ENCODE data around the gene ANKRD44. TPM values are rescaled to one million over a fixed set of nuclear protein-coding genes. Genes with fewer than 3 reads are reported as not detected.
A peak's percentile ranks its signal among the peaks of the same experiment; 100 is the strongest.
"Not testable (repeated sequence)": the region's sequence is repeated elsewhere in the genome, so short reads cannot be mapped to it uniquely, and the experiment has no call there.

ANKRD44 gene
- total RNA-seq, 2 experiments from 2014 or later, result 223 to 283 TPM

- Mint-ChIP-seq H3K4me1 (peaks cover 80% of the 10 kb centered on the region), H3K27me3 (no peaks in the 10 kb centered on the region), H3K4me3 (peak overlapping the region; percentile 76), H3K27ac (peak overlapping the region; percentile 89), H3K9me3 (peaks cover 7% of the 10 kb centered on the region), H3K36me3 (ENCODE audit: low read depth) (peaks cover 38% of the 10 kb centered on the region)
- ChIA-PET POLR2A (interaction anchor here (0.6 to 2.4 kb wide), 6 partner anchors 14 to 71 kb away, joined by 3 to 19 read pairs (median 4); no protein-coding TSS in a partner anchor), CTCF (interaction anchor here (0.6 to 1.5 kb wide), 7 partner anchors 10 to 33 kb away, joined by 3 to 4 read pairs (median 3); no protein-coding TSS in a partner anchor)
- DNase-seq, result peak; percentile 26
Observed at GRCh38 chr2:197240421-197241041, 70.0 kb downstream of the ANKRD44 start.

GRCh38 chr2:197240018-197240417 is 70.6 kb downstream of the ANKRD44 start:
- ChIA-PET CTCF (interaction anchor here (0.6 to 1.5 kb wide), 6 partner anchors 10 to 34 kb away, joined by 3 read pairs; no protein-coding TSS in a partner anchor), POLR2A (interaction anchor here (0.6 to 2.4 kb wide), 6 partner anchors 15 to 71 kb away, joined by 3 to 19 read pairs (median 4); no protein-coding TSS in a partner anchor)
- Mint-ChIP-seq H3K27ac (peak overlapping the region; percentile 89), H3K4me3 (peak overlapping the region; percentile 76), H3K4me1 (peaks cover 81% of the 10 kb centered on the region), H3K36me3 (ENCODE audit: low read depth) (peaks cover 41% of the 10 kb centered on the region)
- H3K27me3 Mint-ChIP-seq, DNase-seq, H3K9me3 Mint-ChIP-seq: not testable (repeated sequence)

- H3K4me1 Mint-ChIP-seq, result peaks cover 85% of the 10 kb centered on the region
- H3K27me3 Mint-ChIP-seq, result no peaks in the 10 kb centered on the region
- peaks cover 47% of the 10 kb centered on the region for H3K36me3 Mint-ChIP-seq (ENCODE audit: low read depth)
- peak overlapping the region; percentile 92 for H3K27ac Mint-ChIP-seq
- ChIA-PET CTCF (interaction anchor here (0.7 to 1.5 kb wide), 5 partner anchors 10 to 31 kb away, joined by 3 read pairs; no protein-coding TSS in a partner anchor), POLR2A (interaction anchor here (2.4 kb wide), 1 partner anchor 69 kb away, joined by 19 read pairs; no protein-coding TSS in a partner anchor)
- no peak for DNase-seq
- peak overlapping the region; percentile 76 for H3K4me3 Mint-ChIP-seq
- peaks cover 7% of the 10 kb centered on the region for H3K9me3 Mint-ChIP-seq
Observed at GRCh38 chr2:197239434-197239833, 71.1 kb downstream of the ANKRD44 start.

DNA sequence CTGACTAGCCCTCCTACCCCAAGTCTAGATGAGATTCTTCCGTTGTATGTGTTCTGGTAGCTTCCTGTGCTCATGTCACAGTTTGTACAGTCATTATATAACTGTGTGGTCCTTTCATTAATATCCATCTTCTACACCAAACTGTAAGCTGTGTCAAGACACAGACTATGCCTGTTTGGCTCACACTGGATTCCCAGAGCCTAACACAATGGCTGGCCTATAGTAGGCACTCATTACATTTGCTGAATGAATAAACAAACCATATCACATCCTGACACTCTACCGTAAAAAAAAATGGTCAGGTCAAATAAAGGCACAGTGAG is 72.6 kb downstream of the ANKRD44 start:
- CTCF ChIA-PET, result interaction anchor here (0.8 to 4.3 kb wide), 7 partner anchors 10 to 49 kb away, joined by 3 to 13 read pairs (median 4); no protein-coding TSS in a partner anchor
- Mint-ChIP-seq H3K4me1 (peaks cover 84% of the 10 kb centered on the region), H3K27ac (peak overlapping the region; percentile 81), H3K36me3 (ENCODE audit: low read depth) (peaks cover 43% of the 10 kb centered on the region), H3K4me3 (peak overlapping the region; percentile 58), H3K27me3 (no peaks in the 10 kb centered on the region), H3K9me3 (no peaks in the 10 kb centered on the region)
- no peak for DNase-seq
- POLR2A ChIA-PET, result interaction anchor here (0.5 to 0.6 kb wide), 2 partner anchors 20 to 24 kb away, joined by 3 read pairs; no protein-coding TSS in a partner anchor

DNA sequence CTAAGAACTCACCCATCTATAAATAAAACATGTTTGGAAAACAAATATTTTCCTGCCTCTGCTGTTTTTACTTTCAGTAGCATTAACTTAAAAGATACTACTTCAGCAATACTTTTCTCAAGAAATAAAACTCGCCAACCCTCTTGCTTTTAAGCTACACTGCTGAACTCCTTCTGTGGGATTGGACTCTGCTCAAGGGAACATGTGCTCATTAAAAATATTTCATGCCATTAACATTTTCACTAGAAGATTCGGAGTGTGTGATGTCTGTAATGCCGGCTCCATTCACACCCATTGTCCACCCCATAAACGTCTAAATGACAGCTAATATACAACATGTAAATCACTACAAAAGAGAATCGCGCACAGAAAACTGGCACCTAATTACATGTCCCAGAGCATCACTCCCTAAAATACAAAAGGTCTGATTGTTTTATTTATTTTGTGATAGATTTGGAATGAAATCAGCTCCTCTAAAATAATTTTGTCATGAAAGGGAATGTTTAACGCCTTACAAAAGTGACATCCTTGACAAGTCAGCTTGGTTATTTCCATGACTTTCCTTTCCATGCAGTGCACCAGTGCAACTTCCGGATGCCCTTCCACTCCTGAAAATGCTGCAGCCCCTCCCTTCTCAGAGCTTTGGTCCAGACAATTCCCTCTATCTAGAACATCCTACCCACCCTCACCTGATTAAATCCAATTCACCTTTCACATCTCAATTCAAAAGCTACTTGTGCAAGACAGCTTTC is 73.1 kb downstream of the ANKRD44 start:
- DNase-seq, result no peak
- H3K9me3 Mint-ChIP-seq, result no peaks in the 10 kb centered on the region
- H3K4me3 Mint-ChIP-seq, result peak overlapping the region; percentile 58
- POLR2A ChIA-PET, result interaction anchor here (0.6 to 0.8 kb wide), 4 partner anchors 19 to 85 kb away, joined by 3 to 5 read pairs (median 4); no protein-coding TSS in a partner anchor
- peak overlapping the region; percentile 81 for H3K27ac Mint-ChIP-seq
- peaks cover 46% of the 10 kb centered on the region for H3K36me3 Mint-ChIP-seq (ENCODE audit: low read depth)
- no peaks in the 10 kb centered on the region for H3K27me3 Mint-ChIP-seq
- H3K4me1 Mint-ChIP-seq, result peaks cover 84% of the 10 kb centered on the region
- CTCF ChIA-PET, result interaction anchor here (0.8 to 4.3 kb wide), 8 partner anchors 9 to 48 kb away, joined by 3 to 13 read pairs (median 4); no protein-coding TSS in a partner anchor

DNA sequence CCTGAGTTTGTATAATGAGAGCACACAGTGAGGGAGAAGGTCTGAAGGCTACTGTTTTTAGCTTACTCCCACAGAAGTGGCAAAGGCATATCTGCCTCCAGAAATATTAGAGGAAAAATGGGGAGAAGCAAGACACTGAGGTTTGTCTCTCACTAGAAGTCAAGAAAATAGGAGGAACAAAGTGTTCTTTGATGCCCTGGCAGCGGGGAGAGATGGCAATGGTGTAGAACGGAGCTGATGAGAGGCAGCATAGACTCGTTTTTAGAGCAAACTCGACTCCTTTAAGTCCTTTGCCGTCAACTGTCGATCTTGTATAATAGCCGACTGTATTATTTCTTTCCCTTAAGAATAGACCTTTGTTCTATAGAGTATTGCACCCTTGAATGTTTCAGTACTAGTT is 73.8 kb downstream of the ANKRD44 start:
- Mint-ChIP-seq H3K4me1 (peaks cover 88% of the 10 kb centered on the region), H3K27ac (peak overlapping the region; percentile 81), H3K4me3 (peak overlapping the region; percentile 56), H3K36me3 (ENCODE audit: low read depth) (peaks cover 50% of the 10 kb centered on the region), H3K27me3 (no peaks in the 10 kb centered on the region), H3K9me3 (no peaks in the 10 kb centered on the region)
- CTCF ChIA-PET, result interaction anchor here (0.6 to 4.3 kb wide), 6 partner anchors 9 to 87 kb away, joined by 3 to 13 read pairs (median 4); no protein-coding TSS in a partner anchor
- POLR2A ChIA-PET, result interaction anchor here (0.6 to 0.8 kb wide), 4 partner anchors 45 to 90 kb away, joined by 3 to 7 read pairs (median 4); no protein-coding TSS in a partner anchor
- peak; percentile 37 for DNase-seq

GRCh38 chr2:197236159-197236558 is 74.4 kb downstream of the ANKRD44 start:
- Mint-ChIP-seq H3K4me3 (peak overlapping the region; percentile 56), H3K27me3 (no peaks in the 10 kb centered on the region), H3K36me3 (ENCODE audit: low read depth) (peaks cover 50% of the 10 kb centered on the region), H3K9me3 (no peaks in the 10 kb centered on the region), H3K27ac (peak overlapping the region; percentile 81), H3K4me1 (peaks cover 89% of the 10 kb centered on the region)
- no peak for DNase-seq
- CTCF ChIA-PET, result interaction anchor here (0.6 to 4.3 kb wide), 2 partner anchors 23 to 286 kb away, joined by 3 to 13 read pairs; no protein-coding TSS in a partner anchor
- POLR2A ChIA-PET, result interaction anchor here (0.6 kb wide), 1 partner anchor 91 kb away, joined by 7 read pairs; no protein-coding TSS in a partner anchor

GRCh38 chr2:197235711-197236110 is 74.9 kb downstream of the ANKRD44 start:
- no peaks in the 10 kb centered on the region for H3K9me3 Mint-ChIP-seq
- no peak overlapping the region for H3K4me3 Mint-ChIP-seq
- DNase-seq, result no peak
- H3K4me1 Mint-ChIP-seq, result peaks cover 89% of the 10 kb centered on the region
- H3K36me3 Mint-ChIP-seq (ENCODE audit: low read depth), result peaks cover 52% of the 10 kb centered on the region
- no peaks in the 10 kb centered on the region for H3K27me3 Mint-ChIP-seq
- ChIA-PET CTCF (interaction anchor here (0.6 to 4.3 kb wide), 3 partner anchors 23 to 285 kb away, joined by 3 to 13 read pairs (median 3); no protein-coding TSS in a partner anchor), POLR2A (no interaction called here)
- peak overlapping the region; percentile 81 for H3K27ac Mint-ChIP-seq

DNA sequence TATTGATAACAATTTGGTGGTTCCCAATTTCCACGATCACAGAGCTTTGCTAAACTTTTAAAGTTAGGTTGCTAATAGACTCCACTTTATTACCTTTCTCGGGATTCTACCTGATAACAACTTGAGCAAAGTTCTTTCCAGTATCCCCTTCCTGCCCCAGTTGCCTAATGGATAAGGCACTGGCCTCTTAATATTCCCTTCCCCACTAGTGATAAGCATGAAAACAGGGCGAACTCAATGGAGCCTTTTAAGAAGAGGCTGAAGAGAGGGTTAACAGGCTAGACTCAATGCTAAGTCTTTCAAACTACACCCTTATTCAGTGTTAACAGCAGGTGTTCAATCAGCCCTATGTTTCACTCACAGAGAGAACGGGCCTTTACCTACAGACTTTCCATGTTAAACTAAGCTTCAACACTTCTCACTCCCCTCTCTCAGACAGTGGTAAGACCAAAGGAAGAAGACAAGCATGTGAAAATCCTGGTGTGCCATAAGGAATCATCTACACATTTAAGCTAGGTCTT is 75.8 kb downstream of the ANKRD44 start:
- Mint-ChIP-seq H3K27ac (peak overlapping the region; percentile 38), H3K9me3 (no peaks in the 10 kb centered on the region), H3K4me1 (peaks cover 92% of the 10 kb centered on the region), H3K27me3 (no peaks in the 10 kb centered on the region), H3K36me3 (ENCODE audit: low read depth) (peaks cover 59% of the 10 kb centered on the region), H3K4me3 (no peak overlapping the region)
- CTCF ChIA-PET, result interaction anchor here (1.1 to 4.3 kb wide), 2 partner anchors 22 to 62 kb away, joined by 3 to 13 read pairs; no protein-coding TSS in a partner anchor
- DNase-seq, result no peak
- POLR2A ChIA-PET, result no interaction called here

- H3K4me3 Mint-ChIP-seq, result no peak overlapping the region
- H3K36me3 Mint-ChIP-seq (ENCODE audit: low read depth), result peaks cover 56% of the 10 kb centered on the region
- H3K4me1 Mint-ChIP-seq, result peaks cover 88% of the 10 kb centered on the region
- H3K27me3 Mint-ChIP-seq, result no peaks in the 10 kb centered on the region
- ChIA-PET POLR2A (interaction anchor here (0.5 kb wide), 1 partner anchor 75 kb away, joined by 6 read pairs; no protein-coding TSS in a partner anchor), CTCF (interaction anchor here (1.4 kb wide), 1 partner anchor 8 kb away, joined by 3 read pairs; no protein-coding TSS in a partner anchor)
- no peak for DNase-seq
- H3K27ac Mint-ChIP-seq, result no peak overlapping the region
- H3K9me3 Mint-ChIP-seq, result no peaks in the 10 kb centered on the region
Observed at GRCh38 chr2:197233473-197233872, 77.1 kb downstream of the ANKRD44 start.

DNA sequence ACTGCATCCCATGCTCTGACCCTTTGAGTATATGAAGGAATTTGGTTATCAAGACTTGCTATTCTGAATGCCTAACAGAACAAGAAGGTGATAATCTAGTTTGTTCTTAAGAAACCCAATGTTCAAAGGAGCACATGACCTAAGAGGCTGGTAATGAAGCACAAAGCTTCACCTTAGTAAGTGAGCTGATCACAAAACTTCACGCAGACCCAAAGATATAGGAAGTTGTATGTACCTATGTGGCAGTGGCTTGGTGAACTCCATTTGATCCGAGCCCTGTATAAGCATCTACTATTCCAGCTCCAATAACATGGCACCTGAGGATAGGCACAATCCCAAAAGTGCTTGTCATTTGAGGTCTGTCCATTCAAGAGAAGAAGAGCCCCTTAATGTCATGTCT is 78.6 kb downstream of the ANKRD44 start:
- H3K27me3 Mint-ChIP-seq, result no peaks in the 10 kb centered on the region
- H3K9me3 Mint-ChIP-seq, result no peaks in the 10 kb centered on the region
- H3K27ac Mint-ChIP-seq, result no peak overlapping the region
- CTCF ChIA-PET, result interaction anchor here (1.1 to 1.4 kb wide), 2 partner anchors 10 to 19 kb away, joined by 3 read pairs; no protein-coding TSS in a partner anchor
- peaks cover 47% of the 10 kb centered on the region for H3K36me3 Mint-ChIP-seq (ENCODE audit: low read depth)
- peaks cover 82% of the 10 kb centered on the region for H3K4me1 Mint-ChIP-seq
- no peak overlapping the region for H3K4me3 Mint-ChIP-seq
- POLR2A ChIA-PET, result no interaction called here
- no peak for DNase-seq

Data from activated CD4-positive, alpha-beta T cell treated with anti-CD3 and anti-CD28 coated beads, Interleukin-2, amount 10 ng/mL, durations not matched to agents 7 days and 5 days (primary cell).